NCI-H69 (cell line): Measurements from ENCODE around the gene TCAF1.
"Not testable (repeated sequence)": the region's sequence is repeated elsewhere in the genome, so short reads cannot be mapped to it uniquely, and the experiment has no call there.

Experiments
- DNase-seq: peaks from one replicate; lab custom pipeline; 2025; lab: John Stamatoyannopoulos, UW

TCAF1 gene

GRCh38 chr7:143850682-143851081 is 51.3 kb downstream of the TCAF1 start:
- no peak for DNase-seq

GRCh38 chr7:143849785-143850479 is 52.0 kb downstream of the TCAF1 start:
- no peak for DNase-seq

GRCh38 chr7:143848192-143848591 is 53.8 kb downstream of the TCAF1 start:
- no peak for DNase-seq

- DNase-seq, result no peak
Observed at GRCh38 chr7:143846692-143847091, 55.3 kb downstream of the TCAF1 start.

GRCh38 chr7:143841696-143842095 is 60.3 kb downstream of the TCAF1 start:
- not testable (repeated sequence) for DNase-seq

- DNase-seq, result not testable (repeated sequence)
Observed at GRCh38 chr7:143840062-143840461, 61.9 kb downstream of the TCAF1 start.

GRCh38 chr7:143837223-143837622 is 64.8 kb downstream of the TCAF1 start:
- not testable (repeated sequence) for DNase-seq

- DNase-seq, result peak; percentile 81
Observed at GRCh38 chr7:143836622-143837021, 65.4 kb downstream of the TCAF1 start.

GRCh38 chr7:143836088-143836487 is 65.9 kb downstream of the TCAF1 start:
- DNase-seq, result not testable (repeated sequence)

- DNase-seq, result not testable (repeated sequence)
Observed at GRCh38 chr7:143826578-143826977, 75.4 kb downstream of the TCAF1 start.

GRCh38 chr7:143824295-143825135 is 77.5 kb downstream of the TCAF1 start:
- DNase-seq, result not testable (repeated sequence)

- DNase-seq, result not testable (repeated sequence)
Observed at GRCh38 chr7:143823634-143824294, 78.2 kb downstream of the TCAF1 start.

GRCh38 chr7:143821392-143822277 is 80.3 kb downstream of the TCAF1 start:
- not testable (repeated sequence) for DNase-seq

- not testable (repeated sequence) for DNase-seq
Observed at GRCh38 chr7:143817873-143818272, 84.1 kb downstream of the TCAF1 start.

- not testable (repeated sequence) for DNase-seq
Observed at GRCh38 chr7:143816471-143817133, 85.4 kb downstream of the TCAF1 start.

- DNase-seq, result not testable (repeated sequence)
Observed at GRCh38 chr7:143810639-143811038, 91.3 kb downstream of the TCAF1 start.

GRCh38 chr7:143806664-143807071 is 95.3 kb downstream of the TCAF1 start:
- not testable (repeated sequence) for DNase-seq
